OCI-LY1 (cell line): ENCODE results near the gene LY9.
A peak's percentile ranks its signal among the peaks of the same experiment; 100 is the strongest.

Source experiments
- H2AFZ ChIP-seq: fragments of 200-600 bp; sonication (generic), shearing (Covaris generic); 2 replicates; pipeline ENCODE4 v1.6.0; 2014; ENCODE audit warnings: antibody characterized with exemption, mild to moderate bottlenecking, low read length
- H3F3A ChIP-seq: fragments of 200-600 bp; sonication (generic), shearing (Covaris generic); 2 replicates; pipeline ENCODE4 v1.6.0; 2014; ENCODE audit warnings: mild to moderate bottlenecking, antibody characterized with exemption, low read length, moderate library complexity; ENCODE audit not compliant: insufficient read depth
- H3K27ac ChIP-seq: fragments of 200-600 bp; sonication (generic); 2 replicates; pipeline ENCODE4 v1.5.1; 2014; ENCODE audit warnings: low read length, mixed run types, mild to moderate bottlenecking, low read depth; ENCODE audit not compliant: poor library complexity, severe bottlenecking
- H3K27me3 ChIP-seq: fragments of 200-600 bp; sonication (generic); 2 replicates; pipeline ENCODE4 v1.6.0; 2014; ENCODE audit warnings: antibody characterized with exemption, mild to moderate bottlenecking, low read length, moderate library complexity; ENCODE audit not compliant: insufficient read depth
- H3K36me3 ChIP-seq: fragments of 200-600 bp; sonication (generic); 2 replicates; pipeline ENCODE4 v1.6.1; 2014; ENCODE audit warnings: mild to moderate bottlenecking, antibody characterized with exemption, low read length, moderate library complexity, mixed read lengths; ENCODE audit not compliant: insufficient read depth
- H3K4me1 ChIP-seq: fragments of 200-600 bp; sonication (generic); 2 replicates; pipeline ENCODE4 v1.5.1; 2014; ENCODE audit warnings: mild to moderate bottlenecking, low read length, moderate library complexity; ENCODE audit not compliant: insufficient read depth, severe bottlenecking
- H3K4me2 ChIP-seq: fragments of 200-600 bp; sonication (generic), shearing (Covaris generic); 2 replicates; pipeline ENCODE4 v1.6.1; 2014; ENCODE audit warnings: low read length
- H3K4me3 ChIP-seq: fragments of 200-600 bp; sonication (generic); 2 replicates; pipeline ENCODE4 v1.5.1; 2014; ENCODE audit warnings: low read length, low read depth, mild to moderate bottlenecking, mixed read lengths; ENCODE audit not compliant: poor library complexity, severe bottlenecking
- H3K79me2 ChIP-seq: fragments of 200-600 bp; shearing (Covaris generic); 2 replicates; pipeline ENCODE4 v1.6.1; 2016; ENCODE audit warnings: mixed run types, low read length, mixed read lengths; ENCODE audit not compliant: insufficient read depth
- H3K9ac ChIP-seq: fragments of 200-600 bp; sonication (generic), shearing (Covaris generic); 2 replicates; pipeline ENCODE4 v1.6.1; 2014; ENCODE audit warnings: mild to moderate bottlenecking, low read length, mixed read lengths
- H3K9me2 ChIP-seq: fragments of 200-600 bp; sonication (generic), shearing (Covaris generic); 2 replicates; pipeline ENCODE4 v1.6.1; 2014; ENCODE audit warnings: low read depth, mild to moderate bottlenecking, low read length, mixed read lengths
- H3K9me3 ChIP-seq: fragments of 200-600 bp; shearing (Covaris generic); 2 replicates; pipeline ENCODE4 v1.6.1; 2014; ENCODE audit warnings: low read length, mixed read lengths
- H4K20me1 ChIP-seq: fragments of 200-600 bp; sonication (generic), shearing (Covaris generic); 2 replicates; pipeline ENCODE4 v1.6.0; 2016; ENCODE audit warnings: mild to moderate bottlenecking, low read length; ENCODE audit not compliant: insufficient read depth
- EZH2 ChIP-seq: fragments of 200-600 bp; sonication (generic), shearing (Covaris generic); IDR thresholded peaks from 2 replicates; pipeline ENCODE4 v1.8.0; 2017; ENCODE audit warnings: borderline replicate concordance, mixed run types, mild to moderate bottlenecking, antibody characterized with exemption, low read length, moderate library complexity, mixed read lengths
- TF ChIP-seq, protein P1 (sequence below): fragments of 200-600 bp; sonication (generic), shearing (Covaris generic); IDR thresholded peaks from 2 replicates; pipeline ENCODE4 v1.5.1; 2017; ENCODE audit warnings: mild to moderate bottlenecking, antibody characterized with exemption, low read length, moderate library complexity, mixed read lengths

Gene LY9

DNA sequence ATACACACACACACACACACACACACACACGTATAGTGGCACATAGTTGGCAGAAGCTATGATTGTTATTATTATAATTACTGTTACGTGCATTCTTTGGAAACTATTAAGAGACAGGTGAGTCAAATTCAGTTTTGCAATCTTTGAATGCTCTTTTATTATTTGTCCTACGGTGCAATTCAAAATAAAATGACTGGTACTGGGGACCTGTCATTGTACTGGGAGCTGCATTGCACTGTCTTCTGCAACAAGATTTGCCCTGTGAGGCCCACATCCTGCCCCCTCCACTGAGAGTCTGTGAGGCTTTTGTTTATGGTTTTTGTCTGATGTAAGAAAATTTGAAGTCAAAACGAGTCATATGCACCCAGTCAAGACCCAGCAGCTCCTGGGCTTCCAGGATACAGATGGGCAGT lies 1.9 kb downstream of the LY9 start:
- H3K27me3 ChIP-seq = no peaks in the 10 kb centered on the region
- H3K9me3 ChIP-seq = no peaks in the 10 kb centered on the region
- no peaks in the 10 kb centered on the region for H3F3A ChIP-seq
- no peaks in the 10 kb centered on the region for H4K20me1 ChIP-seq
- peaks cover 17% of the 10 kb centered on the region for H3K36me3 ChIP-seq
- peak overlapping the region; percentile 89 for H3K4me2 ChIP-seq
- peak overlapping the region; percentile 57; the same call in 1 of the 2 replicates for H3K9ac ChIP-seq
- peak overlapping the region; percentile 64 for H3K4me3 ChIP-seq
- H3K4me1 ChIP-seq = peaks cover 63% of the 10 kb centered on the region
- H3K27ac ChIP-seq = peak overlapping the region; percentile 72
- TF ChIP-seq EZH2 = no peak
- TF ChIP-seq, protein P1, sequence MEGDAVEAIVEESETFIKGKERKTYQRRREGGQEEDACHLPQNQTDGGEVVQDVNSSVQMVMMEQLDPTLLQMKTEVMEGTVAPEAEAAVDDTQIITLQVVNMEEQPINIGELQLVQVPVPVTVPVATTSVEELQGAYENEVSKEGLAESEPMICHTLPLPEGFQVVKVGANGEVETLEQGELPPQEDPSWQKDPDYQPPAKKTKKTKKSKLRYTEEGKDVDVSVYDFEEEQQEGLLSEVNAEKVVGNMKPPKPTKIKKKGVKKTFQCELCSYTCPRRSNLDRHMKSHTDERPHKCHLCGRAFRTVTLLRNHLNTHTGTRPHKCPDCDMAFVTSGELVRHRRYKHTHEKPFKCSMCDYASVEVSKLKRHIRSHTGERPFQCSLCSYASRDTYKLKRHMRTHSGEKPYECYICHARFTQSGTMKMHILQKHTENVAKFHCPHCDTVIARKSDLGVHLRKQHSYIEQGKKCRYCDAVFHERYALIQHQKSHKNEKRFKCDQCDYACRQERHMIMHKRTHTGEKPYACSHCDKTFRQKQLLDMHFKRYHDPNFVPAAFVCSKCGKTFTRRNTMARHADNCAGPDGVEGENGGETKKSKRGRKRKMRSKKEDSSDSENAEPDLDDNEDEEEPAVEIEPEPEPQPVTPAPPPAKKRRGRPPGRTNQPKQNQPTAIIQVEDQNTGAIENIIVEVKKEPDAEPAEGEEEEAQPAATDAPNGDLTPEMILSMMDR = no peak
- no peak overlapping the region for H2AFZ ChIP-seq
- no peaks in the 10 kb centered on the region for H3K9me2 ChIP-seq
- H3K79me2 ChIP-seq = no peaks in the 10 kb centered on the region

GRCh38 chr1:160798439-160798838 lies 2.5 kb downstream of the LY9 start:
- peak overlapping the region; percentile 21; the same call in 1 of the 2 replicates for H3K9ac ChIP-seq

DNA sequence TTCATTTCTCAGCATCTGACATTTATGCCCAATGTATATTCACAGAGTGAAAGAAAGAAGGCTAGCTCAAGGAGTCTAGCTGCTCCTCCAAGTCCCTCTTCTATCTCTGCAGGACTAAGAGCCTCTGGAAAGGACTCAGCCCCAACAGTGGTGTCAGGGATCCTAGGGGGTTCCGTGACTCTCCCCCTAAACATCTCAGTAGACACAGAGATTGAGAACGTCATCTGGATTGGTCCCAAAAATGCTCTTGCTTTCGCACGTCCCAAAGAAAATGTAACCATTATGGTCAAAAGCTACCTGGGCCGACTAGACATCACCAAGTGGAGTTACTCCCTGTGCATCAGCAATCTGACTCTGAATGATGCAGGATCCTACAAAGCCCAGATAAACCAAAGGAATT lies 3.7 kb downstream of the LY9 start:
- Histone ChIP-seq H3K79me2 (peaks cover 3% of the 10 kb centered on the region; the same call in 1 of the 2 replicates), H3K9ac (no peak overlapping the region), H4K20me1 (no peaks in the 10 kb centered on the region), H3K27ac (peak overlapping the region; percentile 72), H3K4me2 (peak overlapping the region; percentile 89), H3K4me3 (peak overlapping the region; percentile 64), H3K9me3 (no peaks in the 10 kb centered on the region), H3K4me1 (peaks cover 63% of the 10 kb centered on the region), H3F3A (no peaks in the 10 kb centered on the region), H3K36me3 (peaks cover 21% of the 10 kb centered on the region), H2AFZ (no peak overlapping the region), H3K27me3 (no peaks in the 10 kb centered on the region), H3K9me2 (no peaks in the 10 kb centered on the region)
- TF ChIP-seq, protein P1 = no peak
- TF ChIP-seq EZH2 = no peak

More at GRCh38 chr1:160798439-160798838, 2.5 kb downstream of the LY9 start:
- peak overlapping the region; percentile 64 for H3K4me3 ChIP-seq
- no peaks in the 10 kb centered on the region for H3K79me2 ChIP-seq
- no peaks in the 10 kb centered on the region for H3K9me3 ChIP-seq
- no peaks in the 10 kb centered on the region for H3F3A ChIP-seq
- H3K4me2 ChIP-seq = peak overlapping the region; percentile 89
- H4K20me1 ChIP-seq = no peaks in the 10 kb centered on the region
- no peaks in the 10 kb centered on the region for H3K9me2 ChIP-seq
- H3K36me3 ChIP-seq = peaks cover 17% of the 10 kb centered on the region
- peak overlapping the region; percentile 72 for H3K27ac ChIP-seq
- no peak overlapping the region for H2AFZ ChIP-seq
- TF ChIP-seq EZH2 = no peak
- TF ChIP-seq, protein P1 = no peak
- no peaks in the 10 kb centered on the region for H3K27me3 ChIP-seq
- H3K4me1 ChIP-seq = peaks cover 63% of the 10 kb centered on the region
